MM.1S (cell line): ENCODE data around the gene TTR.

Source experiments
- DNase-seq: peaks from one replicate; pipeline ENCODE4 v3.0.0-alpha.2; 2015
- H2AFZ ChIP-seq: fragments of 300-600 bp; sonication (generic); 2 replicates; pipeline ENCODE4 v1.6.0; 2016; ENCODE audit warnings: antibody characterized with exemption, low read length
- H3F3A ChIP-seq: fragments of 300-600 bp; sonication (generic); 2 replicates; pipeline ENCODE4 v1.6.1; 2016; ENCODE audit warnings: mild to moderate bottlenecking, antibody characterized with exemption, low read length, moderate library complexity, mixed read lengths; ENCODE audit not compliant: insufficient read depth
- H3K27ac ChIP-seq: fragments of 300-600 bp; sonication (generic); 2 replicates; pipeline ENCODE4 v1.5.1; 2016; ENCODE audit warnings: mild to moderate bottlenecking, low read length
- H3K27me3 ChIP-seq: fragments of 300-600 bp; sonication (generic); replicated peaks from 2 replicates; pipeline ENCODE4 v1.6.0; 2016; ENCODE audit warnings: low read length; ENCODE audit not compliant: insufficient read depth
- H3K36me3 ChIP-seq: fragments of 300-600 bp; sonication (generic); replicated peaks from 2 replicates; pipeline ENCODE4 v1.6.1; 2016; ENCODE audit warnings: mild to moderate bottlenecking, low read length, mixed read lengths; ENCODE audit not compliant: insufficient read depth
- H3K4me1 ChIP-seq: fragments of 300-600 bp; sonication (generic); 2 replicates; pipeline ENCODE4 v1.6.1; 2016; ENCODE audit warnings: low read length, mixed read lengths
- H3K4me2 ChIP-seq: fragments of 300-600 bp; sonication (generic); 2 replicates; pipeline ENCODE4 v1.6.0; 2016; ENCODE audit warnings: low read depth, low read length
- H3K4me3 ChIP-seq: fragments of 300-600 bp; sonication (generic); 2 replicates; pipeline ENCODE4 v1.5.1; 2016; ENCODE audit warnings: low read length, mixed read lengths
- H3K79me2 ChIP-seq: fragments of 300-600 bp; sonication (generic); 2 replicates; pipeline ENCODE4 v1.6.1; 2016; ENCODE audit warnings: mixed run types, low read length, mixed read lengths
- H3K9ac ChIP-seq: fragments of 300-600 bp; sonication (generic); 2 replicates; pipeline ENCODE4 v1.6.1; 2016; ENCODE audit warnings: low read length, mixed read lengths
- H3K9me2 ChIP-seq: fragments of 300-600 bp; sonication (generic); replicated peaks from 2 replicates; pipeline ENCODE4 v1.6.1; 2016; ENCODE audit warnings: mild to moderate bottlenecking, low read length, mixed read lengths; ENCODE audit not compliant: insufficient read depth
- H3K9me3 ChIP-seq: fragments of 300-600 bp; sonication (generic); replicated peaks from 2 replicates; pipeline ENCODE4 v1.6.1; 2016; ENCODE audit warnings: mild to moderate bottlenecking, low read length, mixed read lengths; ENCODE audit not compliant: insufficient read depth
- H4K20me1 ChIP-seq: fragments of 300-600 bp; sonication (generic); 2 replicates; pipeline ENCODE4 v1.6.1; 2016; ENCODE audit warnings: mild to moderate bottlenecking, low read length, moderate library complexity, mixed read lengths; ENCODE audit not compliant: insufficient read depth
- CTCF ChIP-seq: fragments of 300-600 bp; sonication (generic); IDR thresholded peaks from 2 replicates; pipeline ENCODE4 v1.5.1; 2016; ENCODE audit warnings: antibody characterized with exemption, low read length, mixed read lengths
- EZH2 ChIP-seq: fragments of 300-600 bp; sonication (generic); optimal IDR thresholded peaks from 2 replicates; pipeline ENCODE3; 2017; ENCODE audit warnings: low read depth, mild to moderate bottlenecking, antibody characterized with exemption, low read length, mixed read lengths
- EZH2phosphoT487 ChIP-seq: fragments of 300-600 bp; sonication (generic); IDR thresholded peaks from 2 replicates; pipeline ENCODE4 v1.6.1; 2018; ENCODE audit warnings: antibody characterized with exemption, low read length

The TTR gene

GRCh38 chr18:31612124-31612523 lies 20.4 kb downstream of the TTR start:
- H3K9me2 ChIP-seq = no peaks in the 10 kb centered on the region
- no peak for DNase-seq
- TF ChIP-seq CTCF = no peak
- no peak for TF ChIP-seq EZH2
- TF ChIP-seq EZH2phosphoT487 = no peak
- H3K27me3 ChIP-seq = no peaks in the 10 kb centered on the region
- H3K9me3 ChIP-seq = no peaks in the 10 kb centered on the region
- H3K79me2 ChIP-seq = no peaks in the 10 kb centered on the region
- no peak overlapping the region for H2AFZ ChIP-seq
- H4K20me1 ChIP-seq = no peaks in the 10 kb centered on the region
- no peak overlapping the region for H3K4me3 ChIP-seq
- no peaks in the 10 kb centered on the region for H3K36me3 ChIP-seq
- H3K4me1 ChIP-seq = no peaks in the 10 kb centered on the region
- H3K27ac ChIP-seq = no peak overlapping the region
- H3K9ac ChIP-seq = no peak overlapping the region
- H3K4me2 ChIP-seq = no peak overlapping the region
- no peaks in the 10 kb centered on the region for H3F3A ChIP-seq

DNA sequence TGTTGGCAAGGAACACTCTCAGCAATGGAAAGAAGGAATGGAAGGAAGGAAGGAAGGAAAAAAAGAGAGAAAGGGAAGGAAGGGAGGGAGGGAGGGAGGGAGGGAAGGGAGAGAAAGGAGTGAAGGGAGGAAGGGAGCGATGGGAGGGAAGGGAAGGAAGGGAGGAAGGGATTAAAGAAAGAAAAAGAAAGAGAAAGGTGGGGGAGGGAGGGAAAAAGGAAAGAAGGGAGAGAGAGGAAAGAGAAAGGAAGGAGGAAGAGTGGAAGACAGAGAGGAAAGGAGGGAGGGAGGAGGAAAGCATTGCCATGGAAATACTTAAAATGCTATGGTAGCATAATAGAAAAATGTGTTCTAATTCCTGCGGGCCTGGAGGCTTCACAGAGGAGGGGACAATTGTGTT lies 22.4 kb downstream of the TTR start:
- Histone ChIP-seq H3K4me2 (no peak overlapping the region), H3K27me3 (no peaks in the 10 kb centered on the region), H3K9ac (no peak overlapping the region), H3K79me2 (no peaks in the 10 kb centered on the region), H2AFZ (no peak overlapping the region), H3K9me3 (no peaks in the 10 kb centered on the region), H3K27ac (no peak overlapping the region), H4K20me1 (no peaks in the 10 kb centered on the region), H3K4me1 (no peaks in the 10 kb centered on the region), H3K9me2 (no peaks in the 10 kb centered on the region), H3K36me3 (no peaks in the 10 kb centered on the region), H3F3A (no peaks in the 10 kb centered on the region), H3K4me3 (no peak overlapping the region)
- no peak for DNase-seq
- TF ChIP-seq EZH2phosphoT487 (no peak), EZH2 (no peak), CTCF (no peak)

DNA sequence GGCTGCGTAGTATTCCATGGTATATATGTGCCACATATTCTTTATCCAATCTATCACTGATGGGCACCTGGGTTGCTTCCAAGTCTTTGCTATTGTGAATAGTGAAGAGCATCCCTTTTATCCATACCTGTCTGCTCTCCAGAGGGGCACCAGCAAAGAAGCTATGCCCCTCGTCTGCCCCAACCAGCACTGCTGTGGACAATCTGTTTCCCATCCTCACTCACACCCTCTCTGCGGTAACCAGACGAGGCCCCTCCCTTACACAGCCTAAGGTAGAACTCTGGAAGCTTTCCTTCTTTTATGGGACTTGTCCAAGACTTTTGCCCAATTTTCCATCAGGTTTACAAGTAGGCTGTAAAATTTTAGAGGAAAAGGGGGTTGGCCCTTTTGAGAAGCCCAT lies 24.9 kb downstream of the TTR start:
- H3K9me3 ChIP-seq = no peaks in the 10 kb centered on the region
- H3K27me3 ChIP-seq = no peaks in the 10 kb centered on the region
- no peak overlapping the region for H2AFZ ChIP-seq
- no peak for DNase-seq
- no peak overlapping the region for H3K4me2 ChIP-seq
- H3K36me3 ChIP-seq = no peaks in the 10 kb centered on the region
- no peaks in the 10 kb centered on the region for H3K9me2 ChIP-seq
- no peaks in the 10 kb centered on the region for H3F3A ChIP-seq
- H3K79me2 ChIP-seq = no peaks in the 10 kb centered on the region
- TF ChIP-seq EZH2 (no peak), EZH2phosphoT487 (no peak), CTCF (no peak)
- H3K4me1 ChIP-seq = no peaks in the 10 kb centered on the region
- H3K27ac ChIP-seq = no peak overlapping the region
- no peaks in the 10 kb centered on the region for H4K20me1 ChIP-seq
- no peak overlapping the region for H3K4me3 ChIP-seq
- no peak overlapping the region for H3K9ac ChIP-seq
